ENCODE data around the gene GUSB.

GRCh38 chr7:65979583-65980477 lies 2.2 kb downstream of the GUSB start:
- TF ChIP-seq, protein P1, sequence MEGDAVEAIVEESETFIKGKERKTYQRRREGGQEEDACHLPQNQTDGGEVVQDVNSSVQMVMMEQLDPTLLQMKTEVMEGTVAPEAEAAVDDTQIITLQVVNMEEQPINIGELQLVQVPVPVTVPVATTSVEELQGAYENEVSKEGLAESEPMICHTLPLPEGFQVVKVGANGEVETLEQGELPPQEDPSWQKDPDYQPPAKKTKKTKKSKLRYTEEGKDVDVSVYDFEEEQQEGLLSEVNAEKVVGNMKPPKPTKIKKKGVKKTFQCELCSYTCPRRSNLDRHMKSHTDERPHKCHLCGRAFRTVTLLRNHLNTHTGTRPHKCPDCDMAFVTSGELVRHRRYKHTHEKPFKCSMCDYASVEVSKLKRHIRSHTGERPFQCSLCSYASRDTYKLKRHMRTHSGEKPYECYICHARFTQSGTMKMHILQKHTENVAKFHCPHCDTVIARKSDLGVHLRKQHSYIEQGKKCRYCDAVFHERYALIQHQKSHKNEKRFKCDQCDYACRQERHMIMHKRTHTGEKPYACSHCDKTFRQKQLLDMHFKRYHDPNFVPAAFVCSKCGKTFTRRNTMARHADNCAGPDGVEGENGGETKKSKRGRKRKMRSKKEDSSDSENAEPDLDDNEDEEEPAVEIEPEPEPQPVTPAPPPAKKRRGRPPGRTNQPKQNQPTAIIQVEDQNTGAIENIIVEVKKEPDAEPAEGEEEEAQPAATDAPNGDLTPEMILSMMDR (IDR thresholded peaks at IDR 0.05 in 8 of 11, conservative IDR thresholded peaks at IDR 0.05 in 3 of 11): no peak
- no peak for TF ChIP-seq POLR2A (IDR thresholded peaks at IDR 0.05)
- no peak for TF ChIP-seq POLR2AphosphoS5 (IDR thresholded peaks at IDR 0.05)
